ENCODE data around the gene PHYHD1.
"Not testable (repeated sequence)": the region's sequence is repeated elsewhere in the genome, so short reads cannot be mapped to it uniquely, and the experiment has no call there.

PHYHD1 gene

DNA sequence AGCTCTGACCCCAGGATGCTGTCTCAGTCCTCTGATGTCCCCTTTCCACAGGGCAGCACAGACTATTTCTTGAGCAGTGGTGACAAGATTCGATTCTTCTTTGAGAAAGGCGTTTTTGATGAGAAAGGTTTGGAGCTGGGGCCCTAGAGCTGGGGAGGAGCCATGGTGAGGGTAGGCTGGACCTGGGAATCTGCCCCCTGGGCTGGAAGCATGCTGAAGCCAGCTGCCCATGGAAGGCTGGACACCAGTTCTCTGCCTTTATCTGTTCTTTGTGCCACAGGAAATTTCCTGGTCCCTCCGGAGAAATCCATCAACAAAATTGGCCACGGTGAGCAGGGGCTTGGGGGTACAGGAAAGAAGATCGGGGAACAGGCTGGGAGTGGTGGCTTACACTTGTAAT, 12.9 kb downstream of the PHYHD1 start:
- TF ChIP-seq CTCF (IDR thresholded peaks at IDR 0.05; ENCODE audit: insufficient read depth, low read depth, low read length, missing control alignments), result no peak
- no peak for DNase-seq (ENCODE audit: low read depth)
- H3K4me3 ChIP-seq (ENCODE audit: low read depth, low read length), result no peak overlapping the region

DNA sequence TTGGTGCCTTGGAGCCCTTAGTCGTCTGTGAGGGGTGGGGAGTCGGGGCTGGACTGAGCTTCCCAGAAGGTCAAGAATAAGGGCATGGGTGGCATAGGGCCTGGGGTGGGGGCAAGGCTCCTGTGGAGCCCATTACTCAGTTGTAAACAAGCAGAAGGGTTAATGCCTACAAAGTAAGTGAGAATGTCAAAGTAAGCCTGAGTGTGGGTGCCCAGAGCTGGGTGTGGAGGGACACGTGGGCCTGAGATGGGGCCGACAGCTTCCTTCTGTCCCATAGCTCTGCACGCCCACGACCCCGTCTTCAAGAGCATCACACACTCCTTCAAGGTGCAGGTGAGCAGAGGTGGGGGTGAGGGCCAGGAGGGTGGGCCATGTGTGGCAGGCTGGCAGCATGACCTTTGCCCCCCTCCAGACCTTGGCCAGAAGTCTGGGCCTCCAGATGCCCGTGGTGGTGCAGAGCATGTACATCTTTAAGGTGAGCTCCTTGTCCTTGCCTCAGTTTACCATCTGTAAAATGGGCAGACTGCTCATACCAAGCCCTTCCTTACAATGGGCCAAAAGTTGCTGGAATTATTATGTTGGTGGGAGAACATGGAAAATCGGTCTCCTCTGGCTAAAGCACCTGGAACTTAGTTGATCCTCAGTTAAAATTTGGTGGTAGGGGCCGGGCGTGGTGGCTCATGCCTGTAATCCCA, 15.5 kb downstream of the PHYHD1 start:
- no peak for DNase-seq (ENCODE audit: low read depth)
- H3K4me3 ChIP-seq (ENCODE audit: low read depth, low read length), result no peak overlapping the region
- TF ChIP-seq CTCF (IDR thresholded peaks at IDR 0.05; ENCODE audit: insufficient read depth, low read depth, low read length, missing control alignments), result no peak

DNA sequence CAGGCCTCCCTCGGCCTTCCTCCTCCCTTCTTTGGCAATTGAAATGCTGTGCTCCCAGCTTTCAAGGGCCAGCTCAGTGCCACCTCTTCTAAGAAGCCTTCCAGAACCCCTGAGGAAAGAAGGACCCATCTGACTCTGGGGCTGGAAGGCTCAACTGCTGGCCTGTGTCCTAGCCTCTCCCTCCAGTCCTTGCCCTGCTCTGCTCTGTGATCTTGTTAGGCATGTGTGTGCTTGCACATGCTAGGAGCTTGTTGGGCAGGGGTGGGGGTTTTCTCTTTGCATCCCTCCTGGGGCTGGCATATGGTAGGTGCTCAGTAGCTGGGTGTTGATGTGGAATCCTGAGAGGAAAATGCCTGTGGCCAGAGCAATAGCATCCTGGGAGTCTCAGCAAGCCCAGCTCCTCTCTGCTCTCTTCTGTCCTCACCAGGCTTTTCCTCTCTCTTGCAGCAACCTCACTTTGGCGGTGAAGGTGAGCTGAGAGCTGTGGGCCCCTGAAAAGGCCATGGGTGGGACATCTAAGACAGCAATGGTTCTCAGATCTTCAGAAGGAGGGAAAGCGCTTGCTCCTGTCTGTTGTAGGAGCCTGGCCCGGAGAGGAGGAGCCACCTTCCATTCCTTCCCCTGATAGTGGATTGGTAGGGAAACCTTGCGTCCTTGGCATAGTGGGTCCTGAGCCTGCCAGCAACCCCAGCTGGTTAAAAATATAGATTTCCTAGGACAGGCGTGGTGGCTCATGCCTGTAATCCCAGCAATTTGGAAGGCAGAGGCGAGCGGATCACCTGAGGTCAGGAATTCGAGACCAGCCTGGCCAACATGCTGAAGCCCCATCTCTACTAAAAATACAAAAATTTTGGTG, 16.8 kb downstream of the PHYHD1 start:
- no peak for DNase-seq (ENCODE audit: low read depth)
- H3K4me3 ChIP-seq (ENCODE audit: low read depth, low read length), result no peak overlapping the region
- TF ChIP-seq CTCF (IDR thresholded peaks at IDR 0.05; ENCODE audit: insufficient read depth, low read depth, low read length, missing control alignments), result no peak

GRCh38 chr9:128940271-128940921, 19.6 kb downstream of the PHYHD1 start:
- no peak for TF ChIP-seq CTCF (IDR thresholded peaks at IDR 0.05; ENCODE audit: insufficient read depth, low read depth, low read length, missing control alignments)
- H3K4me3 ChIP-seq (ENCODE audit: low read depth, low read length), result no peak overlapping the region
- no peak for DNase-seq (ENCODE audit: low read depth)

- H3K4me3 ChIP-seq (ENCODE audit: low read depth, low read length), result no peak overlapping the region
- DNase-seq (ENCODE audit: low read depth), result no peak
- TF ChIP-seq CTCF (IDR thresholded peaks at IDR 0.05; ENCODE audit: insufficient read depth, low read depth, low read length, missing control alignments), result no peak
These were observed 20.4 kb downstream of the PHYHD1 start for GRCh38 chr9:128940946-128941755.

DNA sequence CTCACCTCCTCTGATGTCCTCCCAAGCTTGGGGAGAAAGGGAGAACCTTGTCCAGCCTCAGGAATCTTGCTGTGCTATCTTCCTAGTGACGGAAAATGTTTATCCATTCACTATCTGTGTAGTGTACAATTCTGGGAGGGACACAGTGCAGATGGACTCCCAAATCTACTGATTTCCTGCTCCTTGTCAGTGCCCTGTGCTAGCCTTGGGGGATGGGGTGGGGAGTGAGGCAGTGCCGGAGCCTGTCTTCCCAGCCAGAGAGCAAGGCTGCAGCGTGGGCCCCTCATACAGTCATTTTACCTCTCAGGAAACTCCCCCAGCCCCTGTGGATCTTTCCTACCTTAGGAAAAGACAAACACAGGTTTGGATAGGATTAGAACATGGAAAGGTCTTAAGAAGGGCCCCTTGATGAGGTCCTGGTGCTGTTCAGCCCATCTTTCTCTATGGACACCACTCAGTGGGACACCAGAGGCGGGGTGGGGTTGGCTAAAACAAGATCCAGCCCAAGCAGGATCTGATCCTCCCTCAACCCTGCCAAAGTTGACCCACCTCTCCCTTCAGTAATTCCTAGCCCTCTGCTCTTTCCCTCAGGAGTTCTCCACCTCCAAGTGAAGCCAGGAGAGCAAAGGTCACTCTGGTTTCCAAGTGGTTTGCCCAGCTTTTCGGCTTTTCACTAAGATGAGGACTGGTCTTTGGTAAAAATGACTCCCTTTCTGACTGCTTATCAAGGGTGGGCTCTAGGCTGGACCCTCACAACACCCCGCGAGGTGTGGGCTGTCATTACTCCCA, 23.2 kb downstream of the PHYHD1 start:
- no peak overlapping the region for H3K4me3 ChIP-seq (ENCODE audit: low read depth, low read length)
- no peak for TF ChIP-seq CTCF (IDR thresholded peaks at IDR 0.05; ENCODE audit: insufficient read depth, low read depth, low read length, missing control alignments)
- no peak for DNase-seq (ENCODE audit: low read depth)

DNA sequence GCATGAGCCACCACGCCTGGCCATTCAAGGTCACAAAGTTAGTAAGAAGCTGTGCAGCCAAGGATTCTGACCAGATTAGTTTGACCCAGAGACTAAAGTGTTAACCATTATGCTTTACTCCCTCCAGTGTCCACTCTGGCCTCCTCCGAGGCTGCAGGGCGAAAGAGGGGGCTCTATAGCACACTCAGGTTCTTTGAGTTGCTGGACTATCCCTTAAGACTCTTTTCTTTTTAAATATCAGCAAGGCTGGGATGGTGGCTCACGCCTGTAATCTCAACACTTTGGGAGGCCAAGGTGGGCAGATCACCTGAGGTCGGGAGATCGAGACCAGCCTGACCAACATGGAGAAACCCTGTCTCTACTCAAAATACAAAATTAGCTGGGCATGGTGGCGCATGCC, 24.2 kb downstream of the PHYHD1 start:
- DNase-seq (ENCODE audit: low read depth); H3K4me3 ChIP-seq (ENCODE audit: low read depth, low read length): not testable (repeated sequence)
